Activated T-cell treated with anti-CD3 and anti-CD28 coated beads, Interleukin-2, amount 50 U/mL, for 72 hours (primary cell): ENCODE results near the gene LRRC75B. TPM values are rescaled to one million over a fixed set of nuclear protein-coding genes. Genes with fewer than 3 reads are reported as not detected.
"Not testable (repeated sequence)": the region's sequence is repeated elsewhere in the genome, so short reads cannot be mapped to it uniquely, and the experiment has no call there.

Experiments
- ATAC-seq, 2 donors: fragments of 150-1000 bp; cut with Tn5 transposase; replicated peaks in 1 of 2; 2 replicates each; pipeline ENCODE4 v1.10.0; 2021; ENCODE audit warnings: moderate library complexity in 2 of 2, mild to moderate bottlenecking in 1 of 2
- DNase-seq, 2 donors: peaks; one replicate each; pipeline ENCODE4 v3.0.0; 2021 to 2022; ENCODE audit warnings: mixed read lengths in 1 of 2
- H3K27ac Mint-ChIP-seq: one replicate; pipeline ENCODE4 v1.8.0; 2022; ENCODE audit warnings: mild to moderate bottlenecking, moderate library complexity, mixed read lengths
- H3K27me3 Mint-ChIP-seq: one replicate; pipeline ENCODE4 v1.8.0; 2022; ENCODE audit warnings: low read depth, mixed read lengths
- H3K36me3 Mint-ChIP-seq, 2 donors: one replicate each; pipeline ENCODE4 v1.8.0; 2022; ENCODE audit warnings: mixed read lengths in 2 of 2, mild to moderate bottlenecking in 1 of 2; ENCODE audit not compliant: insufficient read depth in 2 of 2
- H3K4me1 Mint-ChIP-seq: one replicate; pipeline ENCODE4 v1.8.0; 2022; ENCODE audit warnings: low read depth, mixed read lengths
- H3K4me3 Mint-ChIP-seq, 2 donors: one replicate each; pipeline ENCODE4 v1.8.0; 2022; ENCODE audit warnings: mild to moderate bottlenecking in 2 of 2, mixed read lengths in 2 of 2, moderate library complexity in 2 of 2
- H3K9me3 Mint-ChIP-seq, 2 donors: one replicate each; pipeline ENCODE4 v1.8.0; 2022; ENCODE audit warnings: mixed read lengths in 2 of 2
- total RNA-seq, 2 donors: library from RNA; stranded (reverse); gene quantifications; one replicate each; pipeline ENCODE4 v1.2.3, GENCODE V29; 2022

The LRRC75B gene, protein sequence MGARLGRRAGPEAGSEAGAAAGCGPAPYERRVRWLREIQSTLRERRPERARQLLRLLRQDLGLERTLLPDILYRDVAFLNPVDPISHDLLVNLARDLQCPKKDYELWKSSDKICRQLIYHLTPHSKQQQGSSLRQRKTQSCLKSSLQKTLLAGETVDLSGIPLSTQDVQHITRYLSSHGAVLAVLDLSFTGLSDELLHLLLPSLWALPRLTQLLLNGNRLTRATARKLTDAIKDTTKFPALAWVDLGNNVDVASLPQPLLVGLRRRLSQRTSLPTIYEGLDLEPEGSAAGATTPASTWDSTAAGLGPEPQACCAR
- total RNA-seq, result 1 to 10 TPM; 1.2 to 2.0 TPM

DNA sequence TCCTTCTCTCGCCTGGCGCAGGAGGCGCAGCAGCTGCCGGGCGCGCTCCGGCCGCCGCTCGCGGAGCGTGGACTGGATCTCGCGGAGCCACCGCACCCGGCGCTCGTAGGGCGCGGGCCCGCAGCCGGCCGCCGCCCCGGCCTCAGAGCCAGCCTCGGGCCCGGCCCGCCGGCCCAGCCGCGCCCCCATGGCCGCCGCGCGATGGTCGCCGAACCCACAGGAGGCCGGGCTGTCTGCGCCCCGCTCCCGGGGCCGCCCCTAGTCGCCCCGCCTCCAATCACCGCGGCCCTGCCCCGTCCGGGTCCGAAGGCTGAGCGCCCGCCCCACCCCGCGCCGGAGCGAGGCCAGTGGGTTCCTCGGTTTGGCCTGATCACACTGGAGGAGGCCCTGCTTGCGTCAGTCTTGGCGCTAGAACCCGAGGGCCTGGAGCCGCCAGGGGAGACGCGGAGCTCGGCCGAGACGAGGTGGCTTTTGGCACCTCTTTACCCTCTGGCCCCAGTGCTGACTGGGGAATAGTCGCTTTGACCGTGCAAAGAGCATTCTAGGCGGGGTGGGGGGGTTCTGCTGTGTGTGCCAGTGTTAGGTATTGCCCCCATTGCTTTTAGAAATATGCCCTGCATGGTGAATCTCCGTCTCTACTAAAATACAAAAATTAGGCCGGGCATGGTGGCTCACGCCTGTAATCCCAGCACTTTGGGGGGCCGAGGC is at the start of gene LRRC75B:
LRRC75B (minus strand) TSS at position 223 of the 708 bp plus-strand sequence; CDS start at position 189, 34 bp downstream.
- Mint-ChIP-seq H3K36me3 (no peaks in the 10 kb centered on the region), H3K4me3 (peak within 1 kb of the TSS; percentile 85 to 87), H3K9me3 (no peaks in the 10 kb centered on the region), H3K27ac (no peak within 1 kb of the TSS), H3K4me1 (no peaks in the 10 kb centered on the region), H3K27me3 (peaks cover 5% of the 10 kb centered on the region)
- ATAC-seq (peak; percentile 80 to 88), DNase-seq (peak; percentile 55 to 63)

DNA sequence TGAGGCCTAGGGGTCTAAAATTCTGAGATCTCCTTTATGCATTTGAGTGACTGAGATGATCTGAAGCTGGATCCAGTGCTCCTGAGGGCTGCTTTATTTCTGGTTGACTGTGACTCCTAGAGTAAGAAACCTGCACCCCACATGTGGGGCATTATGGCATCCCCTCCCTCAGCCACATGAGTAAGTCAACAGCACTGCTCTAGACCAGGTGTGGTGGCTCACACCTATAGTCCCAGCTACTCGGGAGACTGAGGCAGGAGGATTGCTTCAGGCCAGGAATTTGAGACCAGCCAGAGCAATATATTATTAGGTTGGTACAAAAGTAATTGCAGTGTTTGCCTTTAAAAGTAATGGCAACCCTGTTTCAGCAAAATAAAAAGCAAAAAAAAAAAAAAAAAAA is 49.4 kb upstream of the LRRC75B start:
- not testable (repeated sequence) for DNase-seq, H3K27me3 Mint-ChIP-seq, H3K4me1 Mint-ChIP-seq, H3K27ac Mint-ChIP-seq, ATAC-seq, H3K4me3 Mint-ChIP-seq, H3K36me3 Mint-ChIP-seq, H3K9me3 Mint-ChIP-seq

DNA sequence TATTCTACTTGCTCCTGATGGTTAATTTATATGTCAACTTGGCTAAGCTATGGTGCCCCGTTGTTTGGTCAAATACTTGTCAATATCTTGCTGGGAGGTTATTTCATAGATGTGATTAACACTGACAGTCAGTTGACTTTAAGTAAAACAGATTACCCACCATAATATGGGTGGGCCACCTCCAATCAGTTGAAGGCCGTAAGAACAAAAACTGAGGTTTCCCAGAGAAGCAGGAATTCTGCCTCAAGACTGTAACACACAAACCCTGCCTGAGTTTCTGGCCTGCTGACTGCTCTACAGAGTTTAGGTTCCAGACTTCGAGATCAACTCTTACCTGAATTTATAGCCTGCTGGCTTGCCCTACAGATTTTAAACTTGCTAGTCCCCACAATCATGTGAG is 43.6 kb upstream of the LRRC75B start:
- ATAC-seq, H3K27ac Mint-ChIP-seq, H3K36me3 Mint-ChIP-seq, H3K4me3 Mint-ChIP-seq, H3K9me3 Mint-ChIP-seq, DNase-seq, H3K27me3 Mint-ChIP-seq: not testable (repeated sequence)
- peaks cover 19% of the 10 kb centered on the region for H3K4me1 Mint-ChIP-seq

DNA sequence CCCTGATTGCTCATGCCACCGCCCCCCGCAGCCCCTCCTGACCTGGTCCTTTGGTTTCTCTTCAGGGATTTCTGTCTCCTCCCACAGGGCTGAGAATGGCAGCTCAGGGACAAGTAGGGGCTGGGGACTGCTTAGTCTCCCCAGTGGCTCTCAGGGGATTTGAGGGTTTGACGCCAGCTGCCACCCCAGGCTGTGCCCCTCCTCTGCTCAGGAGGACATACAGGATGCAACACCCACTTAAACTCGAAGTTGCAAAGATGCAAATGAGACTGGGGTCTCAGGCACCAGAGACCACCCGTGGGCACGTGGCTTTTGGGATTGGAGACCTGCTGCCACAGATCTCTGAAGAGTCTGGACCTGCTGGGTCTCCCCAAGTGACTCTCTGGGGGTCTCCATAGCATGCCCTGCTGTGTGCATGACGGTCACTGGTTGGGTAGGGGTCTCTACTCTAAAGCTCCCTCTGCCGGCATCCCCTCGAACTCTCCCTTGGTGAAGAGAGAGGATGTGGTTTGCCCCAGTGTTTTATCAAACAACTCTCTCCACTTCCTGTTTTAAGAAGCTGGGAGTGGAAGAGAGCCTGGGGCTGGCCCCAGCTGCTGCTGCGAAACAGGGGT is 42.0 kb upstream of the LRRC75B start:
- H3K4me1 Mint-ChIP-seq, result peaks cover 19% of the 10 kb centered on the region
- DNase-seq, result peak in 1 of 2 donors; percentile 12
- H3K27me3 Mint-ChIP-seq, H3K36me3 Mint-ChIP-seq, H3K27ac Mint-ChIP-seq, H3K9me3 Mint-ChIP-seq, H3K4me3 Mint-ChIP-seq, ATAC-seq: not testable (repeated sequence)

DNA sequence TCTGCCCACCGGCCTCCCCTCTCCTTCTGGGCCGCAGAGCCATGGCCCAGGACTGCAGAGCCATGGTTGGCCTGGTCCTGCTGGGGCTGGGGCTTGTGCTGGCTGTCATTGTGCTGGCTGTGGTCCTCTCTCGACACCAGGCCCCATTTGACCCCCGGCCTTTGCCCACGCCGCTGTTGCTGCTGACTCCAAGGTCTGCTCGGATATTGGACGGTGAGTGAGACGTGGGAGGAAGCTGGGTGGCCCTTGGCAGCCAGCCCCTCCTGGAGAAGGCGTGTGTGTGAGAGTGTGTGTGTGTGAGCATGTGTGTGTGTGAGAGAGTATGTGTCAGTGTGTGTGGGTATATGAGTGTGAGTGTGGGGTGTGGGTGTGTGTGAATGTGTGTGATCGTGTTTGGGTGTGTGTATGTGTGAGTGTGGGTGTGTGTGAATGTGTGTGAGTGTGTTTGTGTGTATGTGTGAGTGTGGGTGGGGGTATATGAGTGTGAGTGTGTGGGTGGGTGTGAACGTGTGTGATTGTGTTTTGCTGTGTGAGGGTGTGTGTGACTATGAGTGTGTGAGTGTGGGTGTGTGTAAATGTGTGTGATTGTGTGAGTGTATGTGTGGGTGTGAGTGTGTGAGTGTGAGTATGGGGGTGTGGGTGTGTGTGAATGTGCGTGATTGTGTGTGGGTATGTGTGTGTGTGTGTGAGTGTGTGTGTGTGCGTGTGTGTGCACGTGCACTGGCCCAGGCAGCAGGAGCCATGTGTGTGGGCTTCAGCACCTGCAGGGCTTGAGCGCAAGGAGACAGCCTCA is 40.6 kb upstream of the LRRC75B start:
- DNase-seq, H3K4me3 Mint-ChIP-seq, H3K27me3 Mint-ChIP-seq, H3K9me3 Mint-ChIP-seq, ATAC-seq, H3K27ac Mint-ChIP-seq, H3K36me3 Mint-ChIP-seq: not testable (repeated sequence)
- peaks cover 19% of the 10 kb centered on the region for H3K4me1 Mint-ChIP-seq

DNA sequence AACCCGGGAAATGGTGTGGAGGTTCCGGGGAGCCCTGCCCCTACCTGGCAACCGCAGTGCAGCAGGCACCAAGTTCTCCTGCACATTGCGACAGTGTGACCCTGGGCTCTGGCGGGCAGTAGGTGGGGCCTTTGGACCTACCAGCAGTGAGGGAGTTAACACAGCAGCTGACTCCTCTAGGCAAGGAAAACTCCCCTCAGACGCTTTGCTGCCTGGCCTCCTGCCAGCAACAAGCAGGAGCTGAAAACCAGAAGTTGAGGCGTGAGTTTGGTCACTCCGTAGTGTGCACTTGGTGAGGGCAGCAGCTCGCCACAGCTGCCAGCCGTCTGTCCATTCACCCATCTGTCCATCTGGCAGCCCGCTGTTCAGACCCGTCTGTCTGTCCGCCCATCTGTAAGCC is 39.8 kb upstream of the LRRC75B start:
- H3K9me3 Mint-ChIP-seq, H3K27ac Mint-ChIP-seq, H3K27me3 Mint-ChIP-seq, ATAC-seq, H3K4me3 Mint-ChIP-seq, H3K36me3 Mint-ChIP-seq, DNase-seq: not testable (repeated sequence)
- peaks cover 19% of the 10 kb centered on the region for H3K4me1 Mint-ChIP-seq

DNA sequence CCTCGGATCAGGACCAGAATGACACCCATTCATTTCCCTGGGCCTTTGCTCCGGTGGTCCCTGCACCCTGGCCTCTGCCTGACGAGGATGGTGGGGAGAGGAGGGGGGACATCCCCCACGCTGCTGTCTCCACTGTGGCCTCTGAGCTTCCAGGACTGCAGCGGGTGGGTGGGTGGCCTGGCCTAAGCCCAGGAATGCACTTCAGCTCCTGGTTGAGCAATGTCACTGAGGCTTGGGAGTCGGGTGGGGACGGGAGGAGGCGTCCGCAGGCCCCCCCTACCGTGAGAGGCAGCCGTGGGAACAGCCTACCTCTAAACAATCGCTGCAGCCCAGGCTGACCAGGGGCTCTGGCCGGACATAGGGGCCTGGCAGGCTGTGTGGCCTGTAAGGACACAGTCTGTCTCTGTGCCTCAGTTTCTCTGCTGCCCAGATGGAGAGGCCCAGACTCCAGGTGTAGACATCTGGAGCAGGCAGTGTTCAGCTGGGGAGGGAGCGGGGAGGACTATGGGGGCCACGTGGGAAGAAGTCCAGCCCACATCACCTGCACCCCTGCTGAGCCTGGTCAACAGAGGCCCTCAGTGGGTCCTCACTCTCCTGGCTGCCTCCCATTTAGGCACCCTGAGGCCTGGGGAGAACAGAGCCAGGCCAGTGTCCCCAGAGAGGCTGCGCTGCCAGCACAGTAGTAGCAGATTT is 38.7 kb upstream of the LRRC75B start:
- not testable (repeated sequence) for H3K36me3 Mint-ChIP-seq

DNA sequence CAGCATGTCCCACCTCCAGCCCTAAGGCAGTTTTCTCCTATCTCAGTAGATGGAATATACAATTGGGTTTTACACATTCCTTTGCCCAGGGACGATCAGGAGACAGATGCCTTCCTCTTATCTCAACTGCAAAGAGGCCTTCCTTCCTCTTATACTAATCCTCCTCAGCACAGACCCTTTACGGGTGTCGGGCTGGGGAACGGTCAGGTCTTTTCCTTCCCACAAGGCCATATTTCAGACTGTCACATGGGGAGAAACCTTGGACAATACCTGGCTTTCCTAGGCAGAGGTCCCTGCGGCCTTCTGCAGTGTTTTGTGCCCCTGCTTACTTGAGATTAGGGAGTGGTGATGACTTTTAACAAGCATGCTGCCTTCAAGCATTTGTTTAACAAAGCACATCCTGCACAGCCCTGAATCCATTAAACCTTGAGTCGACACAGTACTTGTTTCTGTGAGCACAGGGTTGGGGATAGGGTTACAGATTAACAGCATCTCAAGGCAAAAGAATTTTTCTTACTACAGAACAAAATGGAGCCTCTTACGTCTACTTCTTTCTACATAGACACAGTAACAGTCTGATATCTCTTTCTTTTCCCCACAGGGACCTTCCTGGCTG is 38.0 kb upstream of the LRRC75B start:
- H3K9me3 Mint-ChIP-seq, H3K36me3 Mint-ChIP-seq, DNase-seq, ATAC-seq, H3K27me3 Mint-ChIP-seq, H3K4me3 Mint-ChIP-seq, H3K27ac Mint-ChIP-seq: not testable (repeated sequence)
- H3K4me1 Mint-ChIP-seq, result peaks cover 19% of the 10 kb centered on the region

More for the DNA sequence above, 38.7 kb upstream of the LRRC75B start:
- not testable (repeated sequence) for H3K27ac Mint-ChIP-seq, H3K9me3 Mint-ChIP-seq, ATAC-seq, H3K4me3 Mint-ChIP-seq, H3K27me3 Mint-ChIP-seq, DNase-seq
- peaks cover 19% of the 10 kb centered on the region for H3K4me1 Mint-ChIP-seq

DNA sequence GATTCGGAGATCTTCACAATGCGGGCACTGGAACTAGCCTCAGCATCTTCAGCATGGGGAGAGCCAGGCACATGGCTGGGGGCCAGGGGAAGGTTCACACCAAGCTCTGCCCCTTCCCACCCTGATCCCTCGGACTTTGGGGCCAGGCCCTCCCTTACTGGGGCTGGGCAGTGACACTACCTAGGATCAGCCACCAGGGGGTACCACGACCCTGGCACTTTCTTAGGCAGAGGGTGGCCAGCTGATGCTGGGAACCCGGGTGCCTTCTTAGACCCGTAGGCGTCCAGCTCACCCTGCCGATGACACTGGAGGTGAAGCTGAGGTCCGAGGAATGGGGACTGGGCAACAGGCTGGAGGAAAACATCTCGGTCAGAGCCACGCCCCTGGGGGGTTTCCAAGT is 36.2 kb upstream of the LRRC75B start:
- not testable (repeated sequence) for H3K27ac Mint-ChIP-seq, H3K27me3 Mint-ChIP-seq, H3K4me3 Mint-ChIP-seq, H3K4me1 Mint-ChIP-seq, ATAC-seq, H3K36me3 Mint-ChIP-seq, H3K9me3 Mint-ChIP-seq
- peak; percentile 17 to 27 for DNase-seq

DNA sequence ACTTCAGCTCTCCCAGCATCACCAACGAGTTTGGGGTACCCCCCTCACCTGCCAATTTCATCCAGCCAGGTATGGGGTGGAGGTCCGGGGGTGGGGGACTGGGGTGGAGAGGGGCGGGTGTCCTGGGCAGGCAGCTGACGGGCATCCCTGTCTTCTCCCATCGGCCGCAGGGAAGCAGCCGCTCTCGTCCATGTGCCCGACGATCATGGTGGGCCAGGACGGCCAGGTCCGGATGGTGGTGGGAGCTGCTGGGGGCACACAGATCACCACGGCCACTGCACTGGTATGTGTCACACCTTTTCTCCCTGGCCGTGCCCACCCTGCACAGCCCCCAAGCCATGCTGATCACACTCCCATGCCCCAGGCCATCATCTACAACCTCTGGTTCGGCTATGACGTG is 35.0 kb upstream of the LRRC75B start:
- H3K36me3 Mint-ChIP-seq, H3K27me3 Mint-ChIP-seq, ATAC-seq, H3K4me1 Mint-ChIP-seq, DNase-seq, H3K4me3 Mint-ChIP-seq, H3K9me3 Mint-ChIP-seq, H3K27ac Mint-ChIP-seq: not testable (repeated sequence)

DNA sequence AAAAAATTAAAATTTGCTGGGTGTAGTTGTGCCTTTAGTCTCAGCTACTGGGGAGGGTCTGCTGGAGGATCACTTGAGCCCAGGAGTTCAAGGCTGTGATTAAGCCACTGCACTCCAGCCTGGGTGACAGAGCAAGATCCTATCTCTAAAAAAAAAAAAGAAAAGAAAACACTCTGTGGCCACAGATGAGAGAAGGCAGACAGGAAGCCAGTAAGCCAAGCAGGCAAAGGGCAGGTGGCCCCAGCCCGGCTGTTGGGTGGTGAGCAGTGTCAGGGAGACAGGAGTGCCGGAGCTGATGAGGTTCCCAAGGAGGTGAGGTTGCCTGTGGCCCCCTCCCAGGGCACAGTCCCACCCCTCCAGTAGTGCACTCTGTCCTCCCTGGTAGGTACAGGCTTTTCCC is 29.7 kb upstream of the LRRC75B start:
- H3K9me3 Mint-ChIP-seq, H3K4me1 Mint-ChIP-seq, ATAC-seq, H3K36me3 Mint-ChIP-seq, DNase-seq, H3K27ac Mint-ChIP-seq, H3K27me3 Mint-ChIP-seq, H3K4me3 Mint-ChIP-seq: not testable (repeated sequence)

DNA sequence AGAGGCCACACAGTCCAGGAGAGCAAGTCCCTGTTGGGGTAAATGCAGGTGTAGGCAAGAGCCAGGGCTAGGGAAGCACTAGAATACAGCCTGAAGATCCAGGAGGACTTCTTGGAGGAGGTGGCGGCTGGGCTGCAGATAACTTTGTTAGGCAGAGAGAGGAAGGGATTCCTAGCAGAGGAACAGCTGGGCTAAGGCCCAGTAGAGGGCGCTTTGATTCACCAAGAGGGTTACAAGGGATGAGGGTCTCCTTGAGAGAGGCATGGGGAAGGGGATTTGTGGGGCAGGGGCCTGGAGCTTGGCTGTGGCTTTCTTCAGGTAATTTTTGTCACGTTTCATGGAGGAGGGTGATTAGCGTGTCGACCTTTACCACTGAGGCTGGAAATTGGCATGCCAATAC is 28.4 kb upstream of the LRRC75B start:
- DNase-seq, H3K27ac Mint-ChIP-seq, H3K4me3 Mint-ChIP-seq, H3K4me1 Mint-ChIP-seq, H3K9me3 Mint-ChIP-seq, H3K27me3 Mint-ChIP-seq, ATAC-seq, H3K36me3 Mint-ChIP-seq: not testable (repeated sequence)
